Limb (tissue), 2 donors: Measurements from ENCODE around the gene PNLIPRP1.

Source experiments
- DNase-seq, 2 donors: peaks; one replicate each; pipeline ENCODE4 v3.0.0-alpha.2; 2016; ENCODE audit errors: extremely low spot score in 2 of 2

PNLIPRP1 gene

GRCh38 chr10:116590590-116591444 lies at the start of gene PNLIPRP1:
Gene PNLIPRP1, plus strand, starts transcription at chr10:116590959. Its CDS starts 171 bp downstream, at chr10:116591130.
- DNase-seq: no peak

- DNase-seq: no peak
Observed at GRCh38 chr10:116542007-116542677, 48.6 kb upstream of the PNLIPRP1 start.

DNA sequence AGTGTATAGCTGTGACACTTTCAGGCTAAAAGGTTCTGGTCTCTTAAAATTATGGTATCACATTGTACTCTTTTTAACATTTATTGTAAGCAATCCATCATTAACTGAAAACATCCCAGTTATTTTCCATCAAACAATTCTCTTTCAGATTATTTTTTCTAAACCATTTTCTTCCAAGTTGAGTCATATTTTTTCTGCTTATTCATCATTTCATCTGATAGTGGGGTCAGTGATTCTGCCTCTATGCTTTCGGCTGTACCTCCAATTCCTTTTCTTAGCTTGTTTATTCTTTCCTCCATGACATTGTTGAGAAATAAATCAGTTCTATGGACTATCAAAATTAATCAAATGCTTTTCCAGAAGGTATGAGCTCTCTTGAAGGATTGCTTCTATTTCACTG lies 45.6 kb upstream of the PNLIPRP1 start:
- DNase-seq: no peak

- DNase-seq: no peak
Observed at GRCh38 chr10:116545756-116546155, 45.0 kb upstream of the PNLIPRP1 start, which contains the start of gene PNLIP. Gene PNLIP, plus strand, starts transcription at chr10:116545931. Its CDS starts 162 bp downstream, at chr10:116546093.

DNA sequence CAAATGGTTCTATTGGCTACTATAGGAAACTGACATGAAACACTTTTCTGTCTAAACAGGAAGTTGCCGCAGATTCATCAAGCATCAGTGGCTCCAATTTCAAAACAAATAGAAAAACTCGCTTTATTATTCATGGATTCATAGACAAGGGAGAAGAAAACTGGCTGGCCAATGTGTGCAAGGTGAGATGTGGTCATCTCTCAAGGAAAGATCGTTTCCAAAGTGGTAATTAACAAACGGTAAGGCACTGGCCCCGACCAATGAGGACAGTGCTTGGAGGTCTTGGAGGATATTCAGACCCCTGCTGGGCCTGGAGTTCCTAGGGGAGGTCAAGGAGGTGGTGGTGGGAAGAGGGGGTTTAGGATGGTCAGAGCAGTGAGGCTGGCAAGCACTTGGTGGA lies 42.5 kb upstream of the PNLIPRP1 start:
- DNase-seq: no peak

DNA sequence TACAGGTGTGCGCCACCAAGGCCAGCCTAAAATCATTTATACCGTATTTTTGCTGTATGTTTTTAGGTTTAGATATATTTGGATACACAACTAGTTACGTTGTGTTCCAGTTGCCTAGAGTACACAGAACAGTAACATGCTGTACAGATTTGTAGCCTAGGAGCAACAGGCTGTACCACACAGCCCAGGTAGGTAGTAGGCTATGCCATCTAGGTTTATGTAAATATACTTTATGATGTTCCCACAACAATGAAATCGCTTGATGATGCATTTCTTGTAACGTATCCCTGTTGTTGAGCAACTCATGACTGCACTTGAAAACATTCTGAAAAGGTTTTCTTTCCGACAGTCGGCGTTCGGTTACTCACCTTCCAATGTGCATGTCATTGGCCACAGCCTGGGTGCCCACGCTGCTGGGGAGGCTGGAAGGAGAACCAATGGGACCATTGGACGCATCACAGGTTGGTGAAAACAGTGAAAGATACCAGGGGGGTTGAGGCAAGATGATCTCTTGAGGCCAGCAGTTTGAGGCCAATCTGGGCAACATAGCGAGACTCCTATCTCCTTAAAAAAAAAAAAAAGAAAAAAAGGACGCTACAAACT lies 37.3 kb upstream of the PNLIPRP1 start:
- DNase-seq: no peak

- no peak for DNase-seq
Observed at GRCh38 chr10:116554628-116555027, 36.1 kb upstream of the PNLIPRP1 start.

- DNase-seq: no peak
Observed at GRCh38 chr10:116555880-116556279, 34.9 kb upstream of the PNLIPRP1 start.

GRCh38 chr10:116557305-116557880 lies 33.4 kb upstream of the PNLIPRP1 start:
- no peak for DNase-seq

- DNase-seq: no peak
Observed at GRCh38 chr10:116565534-116565933, 25.2 kb upstream of the PNLIPRP1 start.

- no peak for DNase-seq
Observed at GRCh38 chr10:116566932-116567331, 23.8 kb upstream of the PNLIPRP1 start.

DNA sequence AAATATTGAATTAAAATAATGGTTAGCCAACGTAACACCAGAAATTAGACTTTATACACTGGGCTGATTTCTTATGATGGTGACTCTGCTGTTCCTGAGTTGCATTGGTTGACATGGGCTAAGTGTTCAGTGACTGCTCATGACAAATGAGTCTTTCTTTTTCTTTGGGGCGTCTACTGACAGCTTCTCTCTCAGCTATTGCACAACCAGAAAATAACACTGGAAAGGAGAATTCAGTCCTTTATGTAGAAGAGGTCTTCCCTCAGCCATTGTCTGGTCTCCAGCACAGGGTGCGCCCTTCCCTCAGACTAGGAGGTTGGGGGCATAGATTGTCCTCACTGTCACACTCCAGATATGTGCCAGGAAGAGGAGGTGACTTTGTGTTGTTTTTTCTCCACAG lies 23.4 kb upstream of the PNLIPRP1 start:
- DNase-seq: no peak

DNA sequence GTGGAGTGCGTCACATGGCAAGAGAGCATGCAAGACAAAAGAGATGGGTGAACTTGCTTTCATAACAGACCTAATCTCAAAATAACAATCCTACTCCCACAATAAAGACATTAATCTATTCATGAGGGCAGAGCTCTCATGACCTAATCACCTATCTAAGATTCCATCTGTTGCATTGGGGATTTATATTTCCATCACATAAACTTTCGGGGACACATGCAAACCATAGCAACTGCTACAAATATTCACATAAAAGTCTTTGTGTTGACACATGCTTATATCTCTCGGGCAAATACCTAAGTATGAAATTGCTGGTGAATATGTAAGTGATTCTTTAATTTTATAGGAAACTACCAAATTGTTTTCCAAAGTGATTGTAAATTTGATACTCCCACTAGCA lies 16.0 kb upstream of the PNLIPRP1 start:
- DNase-seq: no peak

GRCh38 chr10:116587878-116588591 lies 2.7 kb upstream of the PNLIPRP1 start:
- no peak for DNase-seq

DNA sequence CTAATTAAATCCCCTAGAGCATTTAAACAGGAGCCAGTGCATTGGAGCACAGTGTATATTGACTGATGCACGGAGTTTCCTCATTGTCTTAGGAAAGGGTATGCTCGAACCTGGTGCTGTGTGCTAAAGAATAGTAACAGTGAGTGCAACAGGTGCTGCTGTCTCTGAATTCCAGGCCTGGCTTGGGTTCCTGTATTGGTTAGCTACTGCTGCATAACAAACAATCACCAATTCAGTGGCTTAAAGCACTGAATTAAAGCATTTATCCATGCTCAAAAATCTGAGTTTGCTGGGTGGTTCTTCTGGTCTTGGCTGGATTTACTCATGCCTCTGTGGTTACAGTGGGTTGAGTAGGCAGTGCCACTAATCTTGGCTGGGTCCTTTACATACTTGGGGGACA lies 1.8 kb upstream of the PNLIPRP1 start:
- DNase-seq: no peak

GRCh38 chr10:116589926-116590325 lies 833 bp upstream of the PNLIPRP1 start:
- no peak for DNase-seq

DNA sequence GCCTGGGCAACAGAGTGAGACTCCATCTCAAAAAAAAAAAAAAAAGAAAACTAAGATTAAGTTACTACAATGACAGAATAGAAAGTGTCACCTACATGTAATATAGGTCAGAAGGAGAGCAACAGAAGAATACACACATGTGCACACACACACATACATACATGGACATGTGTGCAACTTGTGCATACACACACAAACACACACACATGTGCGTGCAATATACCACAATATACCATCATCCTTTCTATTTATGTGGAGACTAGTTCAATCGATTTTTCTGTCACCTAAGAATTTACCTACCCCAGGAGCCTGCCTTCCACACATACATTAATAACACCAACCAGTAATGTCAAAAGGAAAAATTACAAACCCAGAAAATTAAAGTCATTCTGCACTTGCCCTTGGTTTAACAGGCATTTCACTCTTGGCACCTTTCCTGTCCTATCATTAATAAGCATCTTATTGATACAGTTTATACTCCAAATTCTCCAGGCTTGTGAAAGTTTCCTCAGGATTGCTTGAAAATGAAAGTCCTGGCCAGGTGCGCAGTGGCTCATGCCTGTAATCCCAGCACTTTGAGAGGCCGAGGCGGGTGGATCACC lies 2.5 kb downstream of the PNLIPRP1 start:
- DNase-seq: no peak

DNA sequence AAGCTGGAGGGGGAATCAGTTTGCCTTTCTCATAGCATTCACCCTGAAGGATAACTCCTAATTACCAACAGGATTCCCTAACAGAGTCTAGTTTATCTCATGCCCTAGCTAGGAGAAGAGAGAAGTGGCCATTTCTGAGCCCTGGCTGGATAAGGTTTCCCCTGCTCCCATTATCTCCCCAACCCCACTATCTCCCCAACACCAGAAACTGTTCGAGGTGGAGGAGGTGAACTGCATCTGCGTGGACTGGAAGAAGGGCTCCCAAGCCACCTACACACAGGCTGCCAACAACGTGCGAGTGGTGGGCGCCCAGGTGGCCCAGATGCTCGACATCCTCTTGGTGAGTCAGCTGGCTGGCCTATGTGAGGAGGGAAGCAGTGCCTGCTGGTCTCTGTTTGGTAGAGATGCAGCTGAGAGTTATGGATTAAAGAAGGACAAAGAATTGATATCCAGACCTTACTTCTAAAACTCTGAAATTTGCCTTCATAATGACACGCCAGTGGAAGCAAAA lies 3.8 kb downstream of the PNLIPRP1 start:
- no peak for DNase-seq

GRCh38 chr10:116596062-116596461 lies 5.3 kb downstream of the PNLIPRP1 start:
- no peak for DNase-seq

- no peak for DNase-seq
Observed at GRCh38 chr10:116597543-116597942, 6.8 kb downstream of the PNLIPRP1 start.

- DNase-seq: no peak
Observed at GRCh38 chr10:116598329-116598728, 7.6 kb downstream of the PNLIPRP1 start.
